Ascending aorta (tissue), 2 donors: Measurements from ENCODE around the gene PTMS. TPM values are rescaled to one million over a fixed set of nuclear protein-coding genes. Genes with fewer than 3 reads are reported as not detected.

Source experiments
- DNase-seq, 2 donors: peaks; one replicate each; pipeline ENCODE4 v3.0.0-alpha.2; 2019; ENCODE audit warnings: low spot score in 2 of 2
- H3K27ac ChIP-seq, 2 donors: fragments of 200-600 bp; sonication (generic); one replicate each; pipeline ENCODE4 v1.5.1; 2016 to 2017; ENCODE audit warnings: mild to moderate bottlenecking in 1 of 2
- H3K27me3 ChIP-seq: fragments of 200-600 bp; sonication (generic); one replicate; pipeline ENCODE4 v1.5.1; 2017
- H3K36me3 ChIP-seq, 2 donors: fragments of 200-600 bp; sonication (generic); one replicate each; pipeline ENCODE4 v1.5.1; 2016
- H3K4me1 ChIP-seq, 2 donors: fragments of 200-600 bp; sonication (generic); one replicate each; pipeline ENCODE4 v1.5.1; 2016 to 2017; ENCODE audit warnings: mild to moderate bottlenecking in 1 of 2
- H3K4me3 ChIP-seq, 2 donors: fragments of 200-600 bp; sonication (generic); one replicate each; pipeline ENCODE4 v1.5.1; 2016 to 2017; ENCODE audit warnings: mild to moderate bottlenecking in 1 of 2
- H3K9me3 ChIP-seq, 2 donors: fragments of 200-600 bp; sonication (generic); one replicate each; pipeline ENCODE4 v1.5.1; 2016
- CTCF ChIP-seq, 3 experiments: fragments of 200-600 bp in 2 of 3; fragments of 450-650 bp in 1 of 3; sonication (generic) in 2 of 3; IDR thresholded peaks; one replicate each; pipeline ENCODE4 v1.5.1; 2016 to 2019; ENCODE audit warnings: antibody characterized with exemption in 3 of 3, mild to moderate bottlenecking in 1 of 3, moderate library complexity in 1 of 3
- intact Hi-C: fragments of 100-400 bp; cut with DNase I; formaldehyde crosslinking; loops from one replicate; pipeline ENCODE4 v1.15.1; 2023
- total RNA-seq: library from RNA; depleted of rRNA; stranded (reverse); fragments of >200 nt; gene quantifications from one replicate; pipeline ENCODE4 v1.1.0, GENCODE V29; 2016

PTMS gene
- total RNA-seq, 1 donor from 2014 or later = 361 TPM

- TF ChIP-seq CTCF (IDR thresholded peaks at IDR 0.05) = no peak
- no peaks in the 10 kb centered on the region for H3K36me3 ChIP-seq
- no peak overlapping the region for H3K4me3 ChIP-seq
- no peak overlapping the region for H3K27ac ChIP-seq
- intact Hi-C loops = no loop called here
- H3K4me1 ChIP-seq = peaks cover 0 to 4% of the 10 kb centered on the region in 2 donors
- no peaks in the 10 kb centered on the region for H3K27me3 ChIP-seq
- H3K9me3 ChIP-seq = no peaks in the 10 kb centered on the region
- DNase-seq = no peak
Observed at GRCh38 chr12:6783828-6784227, 17.7 kb downstream of the PTMS start.

GRCh38 chr12:6784296-6784695 is 18.1 kb downstream of the PTMS start:
- intact Hi-C loops = no loop called here
- no peaks in the 10 kb centered on the region for H3K9me3 ChIP-seq
- H3K4me1 ChIP-seq = peaks cover 0 to under 1% of the 10 kb centered on the region in 2 donors
- no peaks in the 10 kb centered on the region for H3K27me3 ChIP-seq
- DNase-seq = no peak
- TF ChIP-seq CTCF (IDR thresholded peaks at IDR 0.05) = no peak
- no peak overlapping the region for H3K27ac ChIP-seq
- no peak overlapping the region for H3K4me3 ChIP-seq
- no peaks in the 10 kb centered on the region for H3K36me3 ChIP-seq

GRCh38 chr12:6784761-6785160 is 18.6 kb downstream of the PTMS start:
- no peak overlapping the region for H3K27ac ChIP-seq
- intact Hi-C loops = no loop called here
- no peaks in the 10 kb centered on the region for H3K36me3 ChIP-seq
- H3K27me3 ChIP-seq = no peaks in the 10 kb centered on the region
- no peak for DNase-seq
- H3K4me3 ChIP-seq = no peak overlapping the region
- TF ChIP-seq CTCF (IDR thresholded peaks at IDR 0.05) = no peak
- H3K9me3 ChIP-seq = no peaks in the 10 kb centered on the region
- H3K4me1 ChIP-seq = no peaks in the 10 kb centered on the region

- intact Hi-C loops = no loop called here
- Histone ChIP-seq H3K4me1 (no peaks in the 10 kb centered on the region), H3K27ac (no peak overlapping the region), H3K27me3 (no peaks in the 10 kb centered on the region), H3K9me3 (no peaks in the 10 kb centered on the region), H3K4me3 (no peak overlapping the region), H3K36me3 (no peaks in the 10 kb centered on the region)
- no peak for DNase-seq
- no peak for TF ChIP-seq CTCF (IDR thresholded peaks at IDR 0.05)
Observed at GRCh38 chr12:6786416-6787094, 20.4 kb downstream of the PTMS start.

- no peaks in the 10 kb centered on the region for H3K27me3 ChIP-seq
- H3K9me3 ChIP-seq = no peaks in the 10 kb centered on the region
- no peak overlapping the region for H3K27ac ChIP-seq
- no peak for TF ChIP-seq CTCF (IDR thresholded peaks at IDR 0.05)
- H3K4me1 ChIP-seq = no peaks in the 10 kb centered on the region
- intact Hi-C loops = no loop called here
- DNase-seq = no peak
- H3K4me3 ChIP-seq = no peak overlapping the region
- H3K36me3 ChIP-seq = no peaks in the 10 kb centered on the region
Observed at GRCh38 chr12:6787309-6787708, 21.1 kb downstream of the PTMS start.
